Caco-2 (cell line): ENCODE measurements around the gene GUCY2C. TPM values are rescaled to one million over a fixed set of nuclear protein-coding genes. Genes with fewer than 3 reads are reported as not detected.

Experiments used
- BruUV-seq: library from RNA; stranded (reverse); fragments of 400-500 nt; replicated peaks from 2 replicates; lab custom pipeline; 2021; lab: Mats Ljungman, UMichigan
- CTCF ChIA-PET: fragments of 300-600 bp; sonication (Branson Sonifier 250); formaldehyde crosslinking; loops from one replicate; lab custom pipeline; 2022; ENCODE audit warnings: antibody characterized with exemption; lab: Charles Lee
- POLR2A ChIA-PET: fragments of 300-600 bp; sonication (Branson Sonifier 250); formaldehyde crosslinking; loops from one replicate; lab custom pipeline; 2022; ENCODE audit warnings: antibody characterized with exemption; lab: Charles Lee
- DNase-seq, 2 experiments: peaks; one replicate each; pipeline versions ENCODE4 v3.0.0 to v3.0.0-alpha.2; 2020 to 2022
- H3K27me3 ChIP-seq: replicated peaks from 2 replicates; pipeline ENCODE4 v1.6.0; 2011; ENCODE audit warnings: low read length; ENCODE audit not compliant: control insufficient read depth, insufficient read depth
- H3K36me3 ChIP-seq: 2 replicates; pipeline ENCODE4 v1.5.1; 2011; ENCODE audit warnings: low read length; ENCODE audit not compliant: control insufficient read depth, insufficient read depth
- H3K4me1 ChIP-seq: fragments of 250-450 bp; sonication (Bioruptor Pico); 2 replicates; pipeline ENCODE4 v1.5.1; 2020; ENCODE audit warnings: mild to moderate bottlenecking
- H3K4me3 ChIP-seq: 2 replicates; pipeline ENCODE4 v1.5.1; 2011; ENCODE audit warnings: low read depth, mild to moderate bottlenecking, control low read depth, low read length
- H3K9me3 ChIP-seq: fragments of 250-450 bp; sonication (Bioruptor Pico); 2 replicates; pipeline ENCODE4 v1.5.1; 2020; ENCODE audit warnings: mild to moderate bottlenecking, moderate library complexity
- H3K27ac Mint-ChIP-seq: one replicate; pipeline ENCODE4 v1.8.0; 2022; ENCODE audit warnings: mixed read lengths; ENCODE audit not compliant: unreplicated experiment
- H3K27me3 Mint-ChIP-seq: one replicate; pipeline ENCODE4 v1.8.0; 2022; ENCODE audit warnings: mixed read lengths; ENCODE audit not compliant: insufficient read depth, unreplicated experiment
- H3K36me3 Mint-ChIP-seq: one replicate; pipeline ENCODE4 v1.8.0; 2022; ENCODE audit warnings: mild to moderate bottlenecking, mixed read lengths; ENCODE audit not compliant: insufficient read depth, unreplicated experiment
- H3K4me1 Mint-ChIP-seq: one replicate; pipeline ENCODE4 v1.8.0; 2022; ENCODE audit warnings: low read depth, mixed read lengths; ENCODE audit not compliant: unreplicated experiment
- H3K4me3 Mint-ChIP-seq: one replicate; pipeline ENCODE4 v1.8.0; 2022; ENCODE audit warnings: mild to moderate bottlenecking, moderate library complexity, mixed read lengths; ENCODE audit not compliant: unreplicated experiment
- H3K9me3 Mint-ChIP-seq: one replicate; pipeline ENCODE4 v1.8.0; 2022; ENCODE audit warnings: mixed read lengths; ENCODE audit not compliant: unreplicated experiment
- intact Hi-C: fragments of 100-400 bp; cut with micrococcal nuclease; formaldehyde crosslinking; loops from one replicate; pipeline ENCODE4 v1.10.0; 2022; ENCODE audit not compliant: unreplicated experiment
- total RNA-seq: library from RNA; stranded (reverse); gene quantifications from 2 replicates; pipeline ENCODE4 v1.2.3, GENCODE V29; 2022
- TF ChIP-seq, protein P1 (sequence below), 2 experiments: fragments of 200-600 bp in 1 of 2; IDR thresholded peaks; 1 replicate in 1 of 2; 2 replicates in 1 of 2; pipeline versions ENCODE4 v1.5.1 to v1.8.0; 2011 to 2022; ENCODE audit warnings: antibody characterized with exemption in 1 of 2, control low read depth in 1 of 2, inconsistent platforms in 1 of 2, low read depth in 1 of 2, low read length in 1 of 2, mild to moderate bottlenecking in 1 of 2, moderate library complexity in 1 of 2; ENCODE audit not compliant: insufficient read depth in 1 of 2, severe bottlenecking in 1 of 2, unreplicated experiment in 1 of 2

Gene GUCY2C
- total RNA-seq, 1 experiment from 2014 or later, result 2.4 TPM

GRCh38 chr12:14575585-14575984, 120.8 kb downstream of the GUCY2C start:
- no peaks in the 10 kb centered on the region for H3K9me3 ChIP-seq
- H3K4me3 ChIP-seq, result no peak overlapping the region
- POLR2A ChIA-PET, result no interaction called here
- H3K4me3 Mint-ChIP-seq, result no peak overlapping the region
- no peaks in the 10 kb centered on the region for H3K27me3 Mint-ChIP-seq
- peaks cover 8% of the 10 kb centered on the region for H3K4me1 Mint-ChIP-seq
- no peaks in the 10 kb centered on the region for H3K36me3 Mint-ChIP-seq
- BruUV-seq, result no TSS peak
- intact Hi-C loops, result no loop called here
- H3K36me3 ChIP-seq, result no peaks in the 10 kb centered on the region
- DNase-seq, result no peak
- peaks cover 3% of the 10 kb centered on the region; the same call in 1 of the 2 replicates for H3K4me1 ChIP-seq
- TF ChIP-seq, protein P1, sequence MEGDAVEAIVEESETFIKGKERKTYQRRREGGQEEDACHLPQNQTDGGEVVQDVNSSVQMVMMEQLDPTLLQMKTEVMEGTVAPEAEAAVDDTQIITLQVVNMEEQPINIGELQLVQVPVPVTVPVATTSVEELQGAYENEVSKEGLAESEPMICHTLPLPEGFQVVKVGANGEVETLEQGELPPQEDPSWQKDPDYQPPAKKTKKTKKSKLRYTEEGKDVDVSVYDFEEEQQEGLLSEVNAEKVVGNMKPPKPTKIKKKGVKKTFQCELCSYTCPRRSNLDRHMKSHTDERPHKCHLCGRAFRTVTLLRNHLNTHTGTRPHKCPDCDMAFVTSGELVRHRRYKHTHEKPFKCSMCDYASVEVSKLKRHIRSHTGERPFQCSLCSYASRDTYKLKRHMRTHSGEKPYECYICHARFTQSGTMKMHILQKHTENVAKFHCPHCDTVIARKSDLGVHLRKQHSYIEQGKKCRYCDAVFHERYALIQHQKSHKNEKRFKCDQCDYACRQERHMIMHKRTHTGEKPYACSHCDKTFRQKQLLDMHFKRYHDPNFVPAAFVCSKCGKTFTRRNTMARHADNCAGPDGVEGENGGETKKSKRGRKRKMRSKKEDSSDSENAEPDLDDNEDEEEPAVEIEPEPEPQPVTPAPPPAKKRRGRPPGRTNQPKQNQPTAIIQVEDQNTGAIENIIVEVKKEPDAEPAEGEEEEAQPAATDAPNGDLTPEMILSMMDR (IDR thresholded peaks at IDR 0.05; ENCODE audit: insufficient read depth in 1 of 2, low read depth in 1 of 2, low read length in 1 of 2, severe bottlenecking in 1 of 2, unreplicated experiment in 1 of 2), result no peak
- no peaks in the 10 kb centered on the region for H3K27me3 ChIP-seq
- H3K27ac Mint-ChIP-seq, result no peak overlapping the region
- H3K9me3 Mint-ChIP-seq, result no peaks in the 10 kb centered on the region
- CTCF ChIA-PET, result interaction anchor here (0.7 kb wide), 1 partner anchor 40 kb away, joined by 3 read pairs; no protein-coding TSS in a partner anchor

- TF ChIP-seq, protein P1 (IDR thresholded peaks at IDR 0.05; ENCODE audit: insufficient read depth in 1 of 2, low read depth in 1 of 2, low read length in 1 of 2, severe bottlenecking in 1 of 2, unreplicated experiment in 1 of 2), result no peak
Measured at GRCh38 chr12:14573118-14573517, 123.3 kb downstream of the GUCY2C start.

DNA sequence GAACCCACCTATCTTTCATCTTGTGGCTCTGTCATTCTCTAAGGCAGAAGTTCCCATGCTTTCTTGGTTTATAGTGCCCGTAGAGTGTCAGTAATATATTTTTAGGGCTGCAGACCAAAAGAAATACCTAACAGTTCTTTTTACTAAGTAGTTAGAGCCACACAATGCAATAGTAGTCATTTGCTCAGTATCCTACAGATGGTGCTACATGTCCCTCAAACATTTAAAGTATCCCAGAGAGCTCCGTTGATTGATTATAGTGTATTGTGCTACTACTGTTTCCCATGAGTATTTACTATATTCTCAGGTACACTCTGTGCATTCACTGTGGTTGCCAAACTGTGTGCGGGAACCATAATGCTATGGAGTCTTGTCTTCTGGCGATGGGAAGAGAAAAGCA, 124.0 kb downstream of the GUCY2C start:
- Mint-ChIP-seq H3K9me3 (no peaks in the 10 kb centered on the region), H3K4me1 (peaks cover 13% of the 10 kb centered on the region), H3K36me3 (no peaks in the 10 kb centered on the region), H3K4me3 (no peak overlapping the region), H3K27ac (no peak overlapping the region), H3K27me3 (no peaks in the 10 kb centered on the region)
- no peaks in the 10 kb centered on the region for H3K27me3 ChIP-seq
- TF ChIP-seq, protein P1 (IDR thresholded peaks at IDR 0.05; ENCODE audit: insufficient read depth in 1 of 2, low read depth in 1 of 2, low read length in 1 of 2, severe bottlenecking in 1 of 2, unreplicated experiment in 1 of 2), result peak in 1 of 2 experiments; percentile 37
- POLR2A ChIA-PET, result no interaction called here
- no peaks in the 10 kb centered on the region for H3K9me3 ChIP-seq
- peaks cover 3% of the 10 kb centered on the region; the same call in 1 of the 2 replicates for H3K4me1 ChIP-seq
- no peak for DNase-seq
- no TSS peak for BruUV-seq
- CTCF ChIA-PET, result interaction anchor here (1.0 kb wide), 2 partner anchors 44 to 47 kb away, joined by 5 to 7 read pairs; no protein-coding TSS in a partner anchor
- no peak overlapping the region for H3K4me3 ChIP-seq
- no peaks in the 10 kb centered on the region for H3K36me3 ChIP-seq
- intact Hi-C loops, result loop anchor here (1.0 kb wide), 1 partner anchor 48 kb away; no protein-coding TSS in a partner anchor

More at GRCh38 chr12:14573118-14573517, 123.3 kb downstream of the GUCY2C start:
- H3K4me3 ChIP-seq, result no peak overlapping the region
- no peaks in the 10 kb centered on the region for H3K27me3 Mint-ChIP-seq
- peaks cover 3% of the 10 kb centered on the region; the same call in 1 of the 2 replicates for H3K4me1 ChIP-seq
- H3K27me3 ChIP-seq, result no peaks in the 10 kb centered on the region
- ChIA-PET POLR2A (no interaction called here), CTCF (interaction anchor here (1.0 kb wide), 2 partner anchors 43 to 46 kb away, joined by 5 to 7 read pairs; no protein-coding TSS in a partner anchor)
- H3K36me3 Mint-ChIP-seq, result no peaks in the 10 kb centered on the region
- no peak for DNase-seq
- peaks cover 11% of the 10 kb centered on the region for H3K4me1 Mint-ChIP-seq
- H3K9me3 Mint-ChIP-seq, result no peaks in the 10 kb centered on the region
- no peak overlapping the region for H3K4me3 Mint-ChIP-seq
- no TSS peak for BruUV-seq
- H3K36me3 ChIP-seq, result no peaks in the 10 kb centered on the region
- no peak overlapping the region for H3K27ac Mint-ChIP-seq
- no peaks in the 10 kb centered on the region for H3K9me3 ChIP-seq
- intact Hi-C loops, result no loop called here
